GM21786 (cell line): ENCODE results near the gene ARMH3.

Source experiments
- ATAC-seq: cut with Tn5 transposase; IDR thresholded peaks from one replicate; pipeline ENCODE4 v1.9.1; 2021; ENCODE audit not compliant: unreplicated experiment

Gene ARMH3

GRCh38 chr10:101834341-101834740 is 221.6 kb downstream of the ARMH3 start:
- ATAC-seq: no peak

GRCh38 chr10:101833466-101833865 is 222.5 kb downstream of the ARMH3 start:
- ATAC-seq: no peak

GRCh38 chr10:101832325-101832771 is 223.6 kb downstream of the ARMH3 start:
- no peak for ATAC-seq

GRCh38 chr10:101831169-101831811 is 224.7 kb downstream of the ARMH3 start:
- ATAC-seq: no peak

- ATAC-seq: peak; percentile 65
Observed at GRCh38 chr10:101830322-101831168, 225.4 kb downstream of the ARMH3 start.

GRCh38 chr10:101829561-101830315 is 226.2 kb downstream of the ARMH3 start:
- no peak for ATAC-seq

GRCh38 chr10:101828766-101829551 is 227.0 kb downstream of the ARMH3 start:
- ATAC-seq: no peak

- ATAC-seq: no peak
Observed at GRCh38 chr10:101827919-101828600, 227.9 kb downstream of the ARMH3 start.

- ATAC-seq: no peak
Observed at GRCh38 chr10:101826852-101827434, 229.0 kb downstream of the ARMH3 start.

GRCh38 chr10:101824736-101825135 is 231.2 kb downstream of the ARMH3 start:
- no peak for ATAC-seq

GRCh38 chr10:101818872-101819633 is 236.9 kb downstream of the ARMH3 start:
- ATAC-seq: peak; percentile 19

GRCh38 chr10:101818119-101818871 is 237.7 kb downstream of the ARMH3 start, which contains the start of gene OGA:
OGA (minus strand) TSS chr10:101818444; CDS start chr10:101818022, 422 bp downstream.
- ATAC-seq: peak; percentile 87

- ATAC-seq: no peak
Observed at GRCh38 chr10:101817337-101818118, 238.4 kb downstream of the ARMH3 start.

GRCh38 chr10:101816913-101817336 is 239.0 kb downstream of the ARMH3 start:
- no peak for ATAC-seq

GRCh38 chr10:101816376-101816775 is 239.6 kb downstream of the ARMH3 start:
- no peak for ATAC-seq

GRCh38 chr10:101814466-101815071 is 241.4 kb downstream of the ARMH3 start:
- ATAC-seq: peak; percentile 31

- ATAC-seq: no peak
Observed at GRCh38 chr10:101812606-101813005, 243.4 kb downstream of the ARMH3 start.
